HG03060 (cell line): ENCODE results near the gene ASIC3.

Source experiments
- ATAC-seq: cut with Tn5 transposase; IDR thresholded peaks from one replicate; pipeline ENCODE4 v1.9.1; 2021; ENCODE audit warnings: low read depth, moderate number of reproducible peaks; ENCODE audit not compliant: unreplicated experiment

The ASIC3 gene

DNA sequence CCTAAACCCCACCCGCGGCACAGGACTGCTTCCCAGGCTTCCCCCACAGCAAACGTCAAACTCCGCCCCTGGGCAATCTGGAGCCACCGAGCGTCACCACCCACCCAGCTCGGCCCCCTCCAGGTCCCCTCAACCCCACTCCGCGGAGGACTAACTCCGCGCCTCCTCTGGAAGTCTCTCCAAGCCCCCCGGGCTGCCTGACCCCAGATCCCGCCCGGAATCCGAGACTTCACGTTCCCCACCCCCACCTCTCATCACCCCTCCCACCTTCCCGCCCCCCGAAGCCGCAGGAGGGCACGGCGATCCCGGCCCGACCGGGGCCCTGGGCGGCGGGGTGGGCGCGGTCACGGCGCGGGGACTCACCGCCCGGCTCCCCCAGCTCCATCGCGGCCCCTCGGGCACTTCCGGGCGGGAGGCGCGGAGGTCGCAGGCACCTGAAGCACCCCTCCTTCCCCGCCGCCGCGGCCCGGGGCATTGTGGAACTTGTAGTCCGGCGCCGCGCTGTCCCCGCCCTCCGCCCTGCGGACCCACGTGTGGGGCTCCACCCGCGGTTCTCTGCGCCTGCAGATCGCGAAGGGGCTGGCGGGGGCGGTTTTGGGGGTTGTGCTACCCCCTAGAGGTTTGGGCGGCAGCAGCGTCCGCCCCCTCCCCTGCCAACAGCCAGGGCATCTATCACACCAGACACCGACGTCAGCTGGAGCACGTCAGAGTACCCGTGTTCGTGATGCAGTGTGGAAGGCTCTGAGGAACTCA is 34.9 kb downstream of the ASIC3 start, which contains the start of gene TMUB1:
Gene TMUB1, minus strand, starts transcription at position 423 of the 753 bp plus-strand sequence. CDS start 930 bp downstream, outside the sequence.
- ATAC-seq, result no peak

DNA sequence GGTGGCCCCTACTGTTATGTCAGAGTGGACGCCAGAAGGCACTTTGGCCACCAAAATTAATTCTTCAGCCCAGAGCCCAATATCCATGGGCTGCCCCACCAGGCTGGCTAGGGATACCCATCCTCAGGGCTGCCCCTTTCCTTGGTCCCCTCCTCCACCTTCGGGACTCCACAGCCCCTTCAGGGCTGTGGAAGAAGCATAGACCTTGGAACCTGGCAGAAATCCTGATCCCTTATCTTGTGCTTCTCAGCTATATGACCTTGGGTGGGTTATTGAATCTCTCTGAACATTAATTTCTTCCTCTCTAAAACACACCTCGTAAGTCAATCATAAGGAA is 35.5 kb downstream of the ASIC3 start:
- ATAC-seq, result no peak

GRCh38 chr7:151085329-151085690 is 37.0 kb downstream of the ASIC3 start:
- ATAC-seq, result no peak

DNA sequence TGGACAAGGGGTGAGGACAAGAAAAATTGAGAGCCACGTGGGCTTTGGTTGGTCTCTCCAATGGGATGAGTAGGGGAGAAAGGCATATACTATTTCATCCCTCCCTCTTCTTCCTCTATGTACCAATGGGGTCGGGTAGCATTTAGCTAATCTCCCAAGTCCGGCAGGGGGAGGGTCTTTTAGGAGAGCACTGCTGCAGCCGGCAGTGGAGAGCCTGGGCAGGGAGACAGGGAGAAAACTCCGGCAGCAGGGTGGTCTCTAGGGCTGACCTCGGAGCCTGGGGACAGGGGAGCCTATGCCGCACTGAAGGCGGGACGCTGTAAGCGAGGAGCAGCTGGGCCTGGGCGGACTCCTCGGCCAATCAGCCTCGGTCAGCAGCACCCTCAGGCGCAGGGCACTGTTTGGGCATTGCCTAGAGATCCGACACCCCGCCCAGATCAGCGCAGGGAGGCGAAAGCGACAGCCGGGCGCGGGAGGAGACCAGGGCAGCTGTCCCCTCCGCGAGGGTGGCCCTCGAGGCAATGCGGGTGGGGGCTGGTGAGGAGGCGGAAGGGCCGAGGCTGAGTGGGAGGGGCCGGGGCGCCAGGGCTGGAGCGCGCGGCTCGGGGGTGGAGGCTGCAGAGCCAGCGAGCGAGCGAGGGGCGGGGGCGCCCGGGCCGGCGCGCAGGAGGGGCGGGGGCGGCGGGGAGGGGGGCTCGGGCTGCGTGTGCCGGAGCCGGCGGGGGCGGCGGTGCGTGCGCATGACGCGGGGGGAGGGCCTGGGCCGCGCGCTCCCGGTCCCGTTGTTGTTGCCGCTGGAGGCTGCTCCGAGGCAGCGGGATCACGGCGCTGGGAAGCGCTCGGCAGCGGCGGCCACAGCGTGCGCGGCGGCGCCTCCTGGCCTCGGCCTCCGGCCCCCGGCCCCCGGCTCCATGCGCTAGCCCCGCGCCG is 37.6 kb downstream of the ASIC3 start, which contains the start of gene AGAP3:
Gene AGAP3, plus strand, starts transcription at position 785 of the 930 bp plus-strand sequence. CDS start 267 bp downstream, outside the sequence.
- no peak for ATAC-seq

DNA sequence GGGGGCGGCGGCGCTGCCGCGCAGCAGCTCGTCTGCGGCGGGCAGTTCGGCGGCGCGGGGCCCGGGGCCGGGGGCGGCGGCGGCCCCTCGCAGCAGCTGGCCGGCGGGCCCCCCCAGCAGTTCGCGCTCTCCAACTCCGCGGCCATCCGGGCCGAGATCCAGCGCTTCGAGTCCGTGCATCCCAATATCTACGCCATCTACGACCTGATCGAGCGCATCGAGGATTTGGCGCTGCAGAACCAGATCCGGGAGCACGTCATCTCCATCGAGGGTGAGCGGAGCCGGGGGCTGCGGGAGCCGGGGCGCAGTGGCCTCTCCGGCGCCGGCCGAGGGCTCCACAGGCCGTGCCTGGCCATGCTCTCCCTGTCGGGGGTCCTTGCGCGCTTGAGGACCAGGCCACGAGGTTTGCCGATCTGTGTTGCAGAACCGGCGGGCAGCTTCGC is 38.5 kb downstream of the ASIC3 start:
- no peak for ATAC-seq

GRCh38 chr7:151087245-151088018 is 39.1 kb downstream of the ASIC3 start:
- no peak for ATAC-seq

DNA sequence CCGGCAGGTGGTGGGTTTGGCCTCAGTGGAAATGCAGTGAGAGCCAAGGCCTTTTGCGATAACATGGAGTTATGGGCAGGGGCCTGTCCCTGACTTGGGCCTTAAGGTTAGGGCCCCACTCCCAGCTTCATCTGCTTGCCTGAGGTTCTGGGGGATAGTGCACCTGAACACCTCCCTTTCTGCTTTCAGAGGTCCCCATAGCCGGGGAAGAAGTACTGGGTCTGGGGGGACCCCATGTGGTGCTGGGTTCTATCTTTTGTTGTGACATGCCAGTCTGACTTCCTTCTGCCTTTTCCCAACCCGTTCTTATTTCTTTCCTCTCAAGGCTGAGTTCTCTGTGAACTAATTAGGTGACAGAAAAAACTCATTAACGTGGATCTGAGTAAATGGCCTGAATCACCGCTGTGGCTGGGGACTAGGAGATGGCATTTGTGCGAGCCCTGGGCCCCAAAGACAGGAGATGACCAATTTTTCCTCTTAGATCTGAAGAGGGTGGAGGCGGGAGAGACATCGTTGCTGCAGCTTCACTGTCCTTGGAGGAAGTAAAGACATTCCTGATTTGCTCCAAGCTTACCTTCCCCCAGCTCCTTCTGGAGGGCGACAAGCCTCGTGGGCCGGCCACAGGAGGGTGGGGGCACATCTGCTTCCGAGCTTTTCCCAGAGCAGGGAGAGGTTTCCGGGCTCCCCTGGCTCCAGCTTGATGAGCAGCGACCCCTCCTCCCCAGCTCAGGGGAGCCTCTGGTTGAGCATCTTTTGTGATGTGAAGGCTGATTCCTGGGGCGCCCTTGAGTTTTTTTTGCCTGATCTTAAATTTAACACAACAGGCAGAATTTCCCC is 39.9 kb downstream of the ASIC3 start:
- ATAC-seq, result no peak

DNA sequence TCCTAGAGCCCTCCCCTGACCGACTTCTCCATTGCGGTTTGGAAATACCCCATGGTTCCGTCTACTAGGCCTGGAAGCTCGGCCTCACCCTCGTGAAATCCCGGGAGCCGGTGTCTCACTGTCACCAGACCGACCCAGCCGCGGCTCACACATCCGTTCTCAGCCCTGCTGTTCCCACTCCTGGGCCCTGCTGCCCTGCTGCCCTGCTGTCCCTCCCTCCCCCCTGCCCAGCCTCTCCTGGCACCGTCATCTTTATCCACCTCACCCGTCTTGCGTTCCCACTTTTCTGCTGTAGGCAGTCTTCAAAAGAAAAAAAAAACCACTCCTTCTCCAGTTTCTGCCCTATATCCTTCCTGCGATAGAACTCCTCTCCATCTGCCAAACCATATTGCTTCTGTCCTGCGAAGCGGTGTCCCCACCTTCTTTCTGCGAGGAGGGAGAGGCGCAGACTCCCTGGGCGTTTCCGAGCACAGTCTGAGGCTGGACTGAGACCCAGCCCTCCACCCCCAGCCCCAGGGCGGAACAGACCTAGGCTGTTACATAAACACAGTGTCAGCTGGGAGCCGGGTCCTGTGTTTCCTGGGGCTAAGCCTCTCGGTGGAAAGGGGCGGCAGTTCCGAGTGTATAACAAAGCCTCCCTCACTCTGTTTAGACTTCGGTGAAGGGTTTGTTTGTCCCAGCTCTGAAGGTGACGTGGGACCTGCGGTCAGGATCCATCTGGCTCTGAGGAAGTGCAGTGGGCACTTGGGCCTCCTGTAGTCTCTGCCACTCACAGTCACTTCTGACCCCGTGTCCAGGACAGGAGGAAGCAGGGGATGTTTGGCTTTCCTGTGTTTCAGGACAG is 40.7 kb downstream of the ASIC3 start:
- no peak for ATAC-seq

- no peak for ATAC-seq
These were observed 41.8 kb downstream of the ASIC3 start for GRCh38 chr7:151089893-151090730.

DNA sequence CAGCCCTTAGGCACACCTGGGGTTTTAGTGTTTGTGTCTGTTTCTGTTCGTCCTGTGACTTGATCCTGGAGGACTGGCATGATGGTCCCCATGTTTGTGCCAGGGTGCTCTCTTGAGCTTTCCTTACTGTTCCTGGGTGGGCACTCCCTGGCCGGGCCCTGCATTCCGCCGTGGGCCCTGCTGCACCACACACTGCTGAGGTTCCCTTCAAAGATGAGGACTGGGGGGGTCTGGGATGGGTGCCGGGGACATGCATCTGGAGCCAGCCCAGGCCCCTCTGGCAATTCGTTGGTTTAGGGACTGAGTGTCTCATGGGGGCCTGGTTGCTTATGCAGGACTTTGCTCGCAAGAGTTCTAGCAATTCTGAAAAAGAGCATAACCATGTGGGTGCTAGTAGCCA is 42.7 kb downstream of the ASIC3 start:
- no peak for ATAC-seq

DNA sequence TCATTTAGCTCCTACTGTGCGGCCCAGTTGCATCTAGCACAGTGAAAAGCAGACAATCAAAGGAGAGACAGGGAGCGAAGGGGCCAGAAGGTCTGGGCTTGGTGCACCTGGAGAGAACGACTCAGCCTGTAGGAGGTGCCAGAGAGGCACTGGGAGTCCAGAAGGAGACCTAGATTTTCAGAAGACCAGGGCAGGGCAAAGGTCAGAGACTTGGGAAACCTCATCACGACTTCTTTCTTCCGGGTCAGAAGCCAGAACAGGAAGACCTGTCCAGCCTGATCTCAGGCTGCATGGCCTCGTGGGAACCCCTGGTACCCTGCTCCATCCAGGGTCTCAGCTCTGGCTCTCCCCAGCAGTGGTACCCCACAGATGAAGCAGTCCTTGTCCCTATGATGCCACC is 43.1 kb downstream of the ASIC3 start:
- no peak for ATAC-seq

DNA sequence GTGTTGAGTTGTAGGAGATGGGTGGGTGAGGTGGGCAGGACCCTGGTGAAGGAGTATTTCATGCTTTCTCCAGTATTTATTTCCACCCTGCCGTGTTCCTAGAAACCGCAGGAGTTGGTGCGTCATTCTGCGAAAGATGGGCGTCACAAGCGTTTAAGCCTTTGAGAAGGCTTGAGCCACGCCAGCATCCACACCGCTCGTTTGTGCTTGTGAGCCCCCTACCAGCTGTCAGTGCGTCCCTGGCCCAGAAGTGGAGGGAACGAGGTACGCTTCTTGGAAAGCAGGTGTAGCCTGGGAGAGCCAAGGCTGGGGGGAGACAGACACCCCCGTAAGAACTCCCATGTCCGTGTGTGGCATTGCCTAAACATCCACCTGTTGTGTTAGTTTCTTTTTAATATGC is 43.7 kb downstream of the ASIC3 start:
- ATAC-seq, result no peak

- ATAC-seq, result no peak
These were observed 45.4 kb downstream of the ASIC3 start for GRCh38 chr7:151093748-151094147.

DNA sequence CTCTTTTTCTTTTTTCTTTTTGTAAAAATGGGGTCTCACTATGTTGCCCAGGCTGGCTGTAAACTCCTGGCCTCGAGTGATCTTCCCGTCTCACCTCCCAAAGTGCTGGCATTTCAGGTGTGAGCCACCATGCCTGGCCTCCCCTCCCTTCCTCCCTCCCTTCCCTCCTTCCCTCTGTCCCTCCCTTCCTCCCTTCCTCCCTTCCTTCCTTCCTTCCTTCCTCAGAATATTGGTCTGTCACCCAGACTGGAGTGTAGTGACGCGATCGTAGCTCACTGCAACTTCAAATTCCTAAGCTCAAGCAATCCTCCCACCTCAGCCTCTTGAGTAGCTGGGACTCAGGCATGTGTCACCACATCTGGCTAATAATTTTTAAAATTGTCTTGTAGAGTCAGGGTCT is 46.3 kb downstream of the ASIC3 start:
- no peak for ATAC-seq

DNA sequence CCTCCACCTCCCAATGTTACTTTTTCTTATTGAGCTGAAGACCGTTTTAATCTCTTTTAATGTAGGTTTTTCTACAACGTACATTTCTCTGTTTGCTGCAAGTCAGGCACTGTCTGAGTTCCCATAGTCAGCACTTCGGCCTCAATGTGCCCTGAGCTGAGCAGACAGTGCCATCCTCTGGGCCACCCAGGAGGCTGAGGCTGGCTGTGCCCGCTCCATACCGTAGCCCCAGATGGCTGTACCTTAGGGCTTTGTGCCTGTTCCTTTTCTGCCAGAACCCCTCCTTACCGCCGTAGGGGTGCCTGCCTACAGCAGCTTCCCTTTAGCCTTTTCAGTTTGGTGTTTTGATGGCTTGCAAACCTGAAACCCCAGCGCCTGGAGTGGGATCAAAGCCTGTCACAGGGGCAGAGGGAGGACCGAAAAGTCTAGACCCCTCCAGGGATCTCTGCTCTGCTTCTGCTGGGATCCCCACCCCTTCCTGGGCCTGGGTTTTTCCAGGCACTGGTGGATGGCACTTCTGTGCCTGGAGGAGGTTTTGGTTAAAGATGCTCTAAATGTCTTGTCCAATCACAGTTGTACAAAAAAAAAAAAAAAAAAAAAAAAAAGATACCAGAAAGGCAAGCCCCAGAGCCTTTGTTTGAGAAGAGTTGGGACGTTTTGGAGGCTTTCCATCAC is 46.9 kb downstream of the ASIC3 start:
- no peak for ATAC-seq

DNA sequence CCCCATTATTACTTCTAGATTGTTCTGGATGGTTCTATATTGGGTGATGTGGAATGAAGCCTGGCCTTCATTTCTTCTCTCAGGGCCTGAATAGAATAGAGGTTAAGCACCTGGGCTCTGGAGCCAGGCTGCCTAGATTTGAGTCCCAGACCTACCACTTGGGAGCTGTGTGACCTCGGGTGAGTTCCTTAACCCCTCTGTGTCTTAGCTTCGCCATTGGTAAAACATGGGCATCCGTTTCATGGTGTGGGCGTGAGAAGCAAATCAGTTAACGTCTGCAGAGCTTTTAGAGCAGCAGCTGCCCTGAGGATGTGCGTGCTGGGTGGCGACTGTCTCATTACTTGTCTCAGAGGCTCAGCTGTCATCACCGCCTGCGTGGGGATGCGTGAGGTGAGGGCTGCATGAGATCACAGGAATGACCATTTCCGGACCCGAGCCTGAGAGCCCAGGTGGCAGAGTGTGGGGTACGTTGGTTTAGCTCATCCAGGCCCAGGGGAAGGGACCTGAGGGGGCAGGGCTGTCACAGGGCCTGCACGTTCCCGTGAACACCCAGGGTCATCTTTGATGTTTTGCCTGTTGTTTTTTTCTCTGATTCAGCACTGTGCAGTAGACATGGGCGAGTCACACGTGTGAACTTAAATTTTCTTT is 47.6 kb downstream of the ASIC3 start:
- ATAC-seq, result no peak
